Neural cell (in vitro differentiated cells): Measurements from ENCODE around the gene NES. TPM values are rescaled to one million over a fixed set of nuclear protein-coding genes. Genes with fewer than 3 reads are reported as not detected.

Source experiments
- H2AFZ ChIP-seq: fragments of 200-600, 300-800 bp; sonication (generic), shearing (Covaris generic); 2 replicates; pipeline ENCODE4 v1.6.0; 2014; ENCODE audit warnings: low read depth, mild to moderate bottlenecking, antibody characterized with exemption, low read length, moderate library complexity
- H3F3A ChIP-seq: fragments of 200-600 bp; shearing (Covaris generic); 2 replicates; pipeline ENCODE4 v1.6.1; 2016; ENCODE audit warnings: mild to moderate bottlenecking, moderate library complexity, mixed read lengths, antibody characterized with exemption, low read length; ENCODE audit not compliant: insufficient read depth, poor library complexity, severe bottlenecking
- H3K27ac ChIP-seq: fragments of 200-600, 300-800 bp; sonication (generic), shearing (Covaris generic); 2 replicates; pipeline ENCODE4 v1.5.1; 2014; ENCODE audit warnings: mild to moderate bottlenecking, low read length, moderate library complexity
- H3K27me3 ChIP-seq: fragments of 300-800, 200-600 bp; sonication (generic), shearing (Covaris generic); 2 replicates; pipeline ENCODE4 v1.6.0; 2014; ENCODE audit warnings: mild to moderate bottlenecking, low read depth, low read length, moderate library complexity; ENCODE audit not compliant: insufficient read depth
- H3K36me3 ChIP-seq: fragments of 300-800, 200-600 bp; sonication (generic), shearing (Covaris generic); 2 replicates; pipeline ENCODE4 v1.5.1; 2014; ENCODE audit warnings: mild to moderate bottlenecking, antibody characterized with exemption, low read length, moderate library complexity; ENCODE audit not compliant: insufficient read depth
- H3K4me2 ChIP-seq: fragments of 300-800, 200-600 bp; sonication (generic), shearing (Covaris generic); 2 replicates; pipeline ENCODE4 v1.6.0; 2014; ENCODE audit warnings: mild to moderate bottlenecking, low read length
- H3K4me3 ChIP-seq: fragments of 300-800, 200-600 bp; sonication (generic), shearing (Covaris generic); 2 replicates; pipeline ENCODE4 v1.5.1; 2014; ENCODE audit warnings: mild to moderate bottlenecking, low read length, moderate library complexity
- H3K79me2 ChIP-seq: fragments of 200-600 bp; shearing (Covaris generic); replicated peaks from 2 replicates; pipeline ENCODE4 v1.6.0; 2014; ENCODE audit warnings: mild to moderate bottlenecking, low read length, moderate library complexity; ENCODE audit not compliant: insufficient read depth
- H3K9ac ChIP-seq: fragments of 300-800, 200-600 bp; sonication (generic), shearing (Covaris generic); 2 replicates; pipeline ENCODE4 v1.6.1; 2016; ENCODE audit warnings: mild to moderate bottlenecking, low read length, mixed read lengths
- H3K9me2 ChIP-seq: fragments of 200-600 bp; shearing (Covaris generic); 2 replicates; pipeline ENCODE4 v1.6.1; 2016; ENCODE audit warnings: mild to moderate bottlenecking, low read length, mixed read lengths; ENCODE audit not compliant: insufficient read depth
- H3K9me3 ChIP-seq: fragments of 200-600, 300-800 bp; sonication (generic), shearing (Covaris generic); 2 replicates; pipeline ENCODE4 v1.6.1; 2016; ENCODE audit warnings: mild to moderate bottlenecking, mixed run types, low read length, moderate library complexity, mixed read lengths
- H4K20me1 ChIP-seq: fragments of 200-600 bp; shearing (Covaris generic); 2 replicates; pipeline ENCODE4 v1.6.1; 2016; ENCODE audit warnings: mild to moderate bottlenecking, mixed run types; ENCODE audit not compliant: insufficient read depth
- CTCF ChIP-seq: fragments of 450-650 bp; IDR thresholded peaks from 2 replicates; pipeline ENCODE4 v1.5.1; 2014; ENCODE audit warnings: antibody characterized with exemption, mild to moderate bottlenecking, moderate library complexity; ENCODE audit not compliant: poor library complexity, severe bottlenecking
- EP300 ChIP-seq: fragments of 450-650 bp; conservative IDR thresholded peaks from 2 replicates; pipeline ENCODE4 v1.6.1; 2014; ENCODE audit warnings: antibody characterized with exemption, mild to moderate bottlenecking, moderate library complexity; ENCODE audit not compliant: poor library complexity, severe bottlenecking
- EZH2 ChIP-seq: fragments of 200-600, 300-800 bp; shearing (Covaris generic), sonication (generic); IDR thresholded peaks from 2 replicates; pipeline ENCODE4 v1.6.1; 2014; ENCODE audit warnings: antibody characterized with exemption, low read length, borderline replicate concordance, mild to moderate bottlenecking; ENCODE audit not compliant: insufficient read depth, poor library complexity, severe bottlenecking
- MXI1 ChIP-seq: fragments of 450-650 bp; conservative IDR thresholded peaks from 2 replicates; pipeline ENCODE4 v1.6.1; 2014; ENCODE audit warnings: antibody characterized with exemption, mild to moderate bottlenecking; ENCODE audit not compliant: poor library complexity, severe bottlenecking
- POLR2AphosphoS5 ChIP-seq: IDR thresholded peaks from 2 replicates; pipeline ENCODE4 v1.6.1; 2012
- RAD21 ChIP-seq: fragments of 450-650 bp; conservative IDR thresholded peaks from 2 replicates; pipeline ENCODE4 v1.6.1; 2014; ENCODE audit warnings: antibody characterized with exemption, mild to moderate bottlenecking, moderate library complexity
- SMC3 ChIP-seq: fragments of 450-650 bp; conservative IDR thresholded peaks from 2 replicates; pipeline ENCODE4 v1.6.1; 2014; ENCODE audit warnings: antibody characterized with exemption, mild to moderate bottlenecking, moderate library complexity; ENCODE audit not compliant: poor library complexity
- TAF1 ChIP-seq: IDR thresholded peaks from 2 replicates; pipeline ENCODE4 v1.6.1; 2012; ENCODE audit warnings: low read depth
- polyA plus RNA-seq: library from polyadenylated mRNA; depleted of rRNA; stranded (reverse); fragments of >200 nt; gene quantifications from 2 replicates; pipeline ENCODE4 v1.2.3, GENCODE V29; 2014
- TF ChIP-seq, protein P1 (sequence below): IDR thresholded peaks from 2 replicates; pipeline ENCODE4 v1.6.1; 2012; ENCODE audit warnings: borderline replicate concordance

NES gene
- polyA plus RNA-seq, 1 donor from 2014 or later = 9.9 TPM

DNA sequence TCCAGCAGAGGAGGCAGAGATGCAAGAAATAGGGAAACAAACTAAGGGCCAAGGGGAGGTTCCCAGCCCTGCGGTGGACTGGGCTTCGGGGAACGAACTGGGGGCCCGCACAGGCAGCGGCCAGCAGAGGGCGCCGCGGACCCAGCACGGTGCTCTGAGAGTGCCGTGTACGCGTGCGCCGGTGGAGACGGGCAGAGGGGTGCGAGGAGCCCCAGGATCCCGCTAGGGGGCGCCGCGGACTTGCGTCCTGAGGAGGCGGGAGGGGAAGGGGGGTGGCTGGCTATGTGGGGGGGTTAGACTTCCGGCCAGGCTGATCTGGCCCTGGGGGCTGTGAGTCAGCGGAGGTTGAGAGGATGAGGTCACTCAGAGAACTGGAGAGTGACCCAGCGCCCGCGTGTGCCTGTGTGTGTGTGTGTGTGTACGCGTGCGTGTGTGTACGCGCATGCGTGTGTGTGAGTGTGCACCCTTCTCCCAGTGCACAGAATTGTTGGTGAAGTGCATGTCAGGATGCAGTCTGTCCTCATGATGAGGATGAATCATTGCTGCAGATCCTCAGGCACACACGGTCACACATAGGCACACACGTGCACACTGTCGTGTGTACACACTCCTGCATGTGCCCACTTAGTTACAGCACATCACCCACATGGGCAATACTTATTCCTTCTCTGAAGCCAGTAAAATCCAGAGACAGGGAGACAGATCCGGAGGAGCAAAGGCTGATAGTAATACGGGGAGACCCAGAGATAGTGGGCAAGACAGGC lies 17.0 kb downstream of the NES start:
- Histone ChIP-seq H2AFZ (no peak overlapping the region), H3K4me2 (no peak overlapping the region), H3F3A (no peaks in the 10 kb centered on the region), H3K27ac (no peak overlapping the region), H3K9ac (no peak overlapping the region), H3K27me3 (peaks cover 22% of the 10 kb centered on the region), H4K20me1 (no peaks in the 10 kb centered on the region), H3K36me3 (no peaks in the 10 kb centered on the region), H3K4me3 (no peak overlapping the region), H3K9me2 (no peaks in the 10 kb centered on the region), H3K79me2 (no peaks in the 10 kb centered on the region), H3K9me3 (no peaks in the 10 kb centered on the region)
- TF ChIP-seq CTCF (peak; percentile 97), RAD21 (peak; percentile 75), SMC3 (peak; percentile 82), EP300 (no peak), TAF1 (no peak), POLR2AphosphoS5 (peak; percentile 11)

- Histone ChIP-seq H3K9me2 (no peaks in the 10 kb centered on the region), H3K9ac (no peak overlapping the region), H3K27me3 (peaks cover 27% of the 10 kb centered on the region), H4K20me1 (no peaks in the 10 kb centered on the region), H3K4me2 (no peak overlapping the region), H3K36me3 (no peaks in the 10 kb centered on the region), H3K4me3 (no peak overlapping the region), H3K9me3 (no peaks in the 10 kb centered on the region), H3K79me2 (no peaks in the 10 kb centered on the region), H3F3A (no peaks in the 10 kb centered on the region), H2AFZ (no peak overlapping the region), H3K27ac (no peak overlapping the region)
- TF ChIP-seq EZH2 = no peak
Measured at GRCh38 chr1:156659661-156659987, 17.6 kb downstream of the NES start.

- H3K36me3 ChIP-seq = no peaks in the 10 kb centered on the region
- no peaks in the 10 kb centered on the region for H3K9me3 ChIP-seq
- no peaks in the 10 kb centered on the region for H3K79me2 ChIP-seq
- H3K27ac ChIP-seq = no peak overlapping the region
- H3K9me2 ChIP-seq = no peaks in the 10 kb centered on the region
- H3K9ac ChIP-seq = no peak overlapping the region
- H3K27me3 ChIP-seq = peaks cover 33% of the 10 kb centered on the region
- no peak overlapping the region for H2AFZ ChIP-seq
- no peak for TF ChIP-seq TAF1
- no peak for TF ChIP-seq SMC3
- TF ChIP-seq, protein P1, sequence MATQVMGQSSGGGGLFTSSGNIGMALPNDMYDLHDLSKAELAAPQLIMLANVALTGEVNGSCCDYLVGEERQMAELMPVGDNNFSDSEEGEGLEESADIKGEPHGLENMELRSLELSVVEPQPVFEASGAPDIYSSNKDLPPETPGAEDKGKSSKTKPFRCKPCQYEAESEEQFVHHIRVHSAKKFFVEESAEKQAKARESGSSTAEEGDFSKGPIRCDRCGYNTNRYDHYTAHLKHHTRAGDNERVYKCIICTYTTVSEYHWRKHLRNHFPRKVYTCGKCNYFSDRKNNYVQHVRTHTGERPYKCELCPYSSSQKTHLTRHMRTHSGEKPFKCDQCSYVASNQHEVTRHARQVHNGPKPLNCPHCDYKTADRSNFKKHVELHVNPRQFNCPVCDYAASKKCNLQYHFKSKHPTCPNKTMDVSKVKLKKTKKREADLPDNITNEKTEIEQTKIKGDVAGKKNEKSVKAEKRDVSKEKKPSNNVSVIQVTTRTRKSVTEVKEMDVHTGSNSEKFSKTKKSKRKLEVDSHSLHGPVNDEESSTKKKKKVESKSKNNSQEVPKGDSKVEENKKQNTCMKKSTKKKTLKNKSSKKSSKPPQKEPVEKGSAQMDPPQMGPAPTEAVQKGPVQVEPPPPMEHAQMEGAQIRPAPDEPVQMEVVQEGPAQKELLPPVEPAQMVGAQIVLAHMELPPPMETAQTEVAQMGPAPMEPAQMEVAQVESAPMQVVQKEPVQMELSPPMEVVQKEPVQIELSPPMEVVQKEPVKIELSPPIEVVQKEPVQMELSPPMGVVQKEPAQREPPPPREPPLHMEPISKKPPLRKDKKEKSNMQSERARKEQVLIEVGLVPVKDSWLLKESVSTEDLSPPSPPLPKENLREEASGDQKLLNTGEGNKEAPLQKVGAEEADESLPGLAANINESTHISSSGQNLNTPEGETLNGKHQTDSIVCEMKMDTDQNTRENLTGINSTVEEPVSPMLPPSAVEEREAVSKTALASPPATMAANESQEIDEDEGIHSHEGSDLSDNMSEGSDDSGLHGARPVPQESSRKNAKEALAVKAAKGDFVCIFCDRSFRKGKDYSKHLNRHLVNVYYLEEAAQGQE = no peak
- no peak for TF ChIP-seq RAD21
- no peak for TF ChIP-seq POLR2AphosphoS5
- no peak for TF ChIP-seq MXI1
- TF ChIP-seq EZH2 = no peak
- no peak for TF ChIP-seq EP300
- no peak for TF ChIP-seq CTCF
- no peak overlapping the region for H3K4me3 ChIP-seq
- H3F3A ChIP-seq = no peaks in the 10 kb centered on the region
- no peaks in the 10 kb centered on the region for H4K20me1 ChIP-seq
- no peak overlapping the region for H3K4me2 ChIP-seq
Measured at GRCh38 chr1:156658945-156659574, 18.1 kb downstream of the NES start.
